WI38 (cell line): ENCODE measurements around the gene CHAC1.

Experiments used
- H3K4me3 ChIP-seq: 2 replicates; pipeline ENCODE4 v1.5.1; 2011; ENCODE audit warnings: low read depth, mild to moderate bottlenecking, control low read depth, low read length
- TF ChIP-seq, protein P1 (sequence below): IDR thresholded peaks from 2 replicates; pipeline ENCODE4 v1.5.1; 2012; ENCODE audit warnings: low read depth, mild to moderate bottlenecking, control low read depth, low read length

Gene CHAC1

DNA sequence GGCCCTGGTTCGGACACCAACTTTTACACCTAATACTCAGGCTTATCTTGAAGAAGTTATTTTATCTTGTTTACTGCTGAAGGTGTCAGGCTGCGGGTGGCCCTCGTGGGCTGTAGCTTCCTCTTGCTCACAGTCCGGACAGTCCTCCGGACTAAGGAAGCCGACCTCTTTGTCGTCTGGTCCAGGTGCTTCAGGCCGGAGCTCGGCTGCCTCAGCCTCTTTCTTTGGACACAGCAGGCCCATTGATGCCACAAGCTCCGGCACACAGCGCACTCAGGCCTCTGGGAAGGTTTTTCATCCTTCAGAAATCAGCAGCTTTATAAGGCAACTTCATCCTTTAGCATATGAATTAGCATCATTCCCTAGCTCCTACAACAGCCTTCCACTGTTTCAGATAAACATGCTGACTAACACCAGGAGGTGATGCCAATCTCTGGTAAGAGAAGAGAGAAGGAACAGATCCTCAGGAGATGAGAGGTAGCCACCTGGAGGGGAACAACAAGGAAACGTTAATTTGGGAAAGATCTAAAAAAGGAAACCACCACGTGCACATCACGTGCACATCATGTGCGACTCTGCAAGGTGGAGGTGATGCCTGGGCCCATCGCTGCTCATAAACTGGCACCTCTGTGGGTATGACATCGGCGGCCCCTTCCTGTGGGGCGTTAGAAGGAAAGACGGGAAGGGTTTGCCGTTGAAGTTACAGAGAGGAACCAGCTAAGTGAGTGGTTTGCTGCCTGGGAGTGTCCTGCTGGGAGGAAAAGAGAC is 4.4 kb upstream of the CHAC1 start:
- TF ChIP-seq, protein P1, sequence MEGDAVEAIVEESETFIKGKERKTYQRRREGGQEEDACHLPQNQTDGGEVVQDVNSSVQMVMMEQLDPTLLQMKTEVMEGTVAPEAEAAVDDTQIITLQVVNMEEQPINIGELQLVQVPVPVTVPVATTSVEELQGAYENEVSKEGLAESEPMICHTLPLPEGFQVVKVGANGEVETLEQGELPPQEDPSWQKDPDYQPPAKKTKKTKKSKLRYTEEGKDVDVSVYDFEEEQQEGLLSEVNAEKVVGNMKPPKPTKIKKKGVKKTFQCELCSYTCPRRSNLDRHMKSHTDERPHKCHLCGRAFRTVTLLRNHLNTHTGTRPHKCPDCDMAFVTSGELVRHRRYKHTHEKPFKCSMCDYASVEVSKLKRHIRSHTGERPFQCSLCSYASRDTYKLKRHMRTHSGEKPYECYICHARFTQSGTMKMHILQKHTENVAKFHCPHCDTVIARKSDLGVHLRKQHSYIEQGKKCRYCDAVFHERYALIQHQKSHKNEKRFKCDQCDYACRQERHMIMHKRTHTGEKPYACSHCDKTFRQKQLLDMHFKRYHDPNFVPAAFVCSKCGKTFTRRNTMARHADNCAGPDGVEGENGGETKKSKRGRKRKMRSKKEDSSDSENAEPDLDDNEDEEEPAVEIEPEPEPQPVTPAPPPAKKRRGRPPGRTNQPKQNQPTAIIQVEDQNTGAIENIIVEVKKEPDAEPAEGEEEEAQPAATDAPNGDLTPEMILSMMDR, result no peak
- H3K4me3 ChIP-seq, result no peak overlapping the region

- TF ChIP-seq, protein P1, result no peak
- H3K4me3 ChIP-seq, result no peak overlapping the region
Observed at GRCh38 chr15:40949756-40950207, 3.5 kb upstream of the CHAC1 start.

GRCh38 chr15:40951764-40952163 is 1.5 kb upstream of the CHAC1 start:
- no peak overlapping the region for H3K4me3 ChIP-seq
- TF ChIP-seq, protein P1, result no peak

DNA sequence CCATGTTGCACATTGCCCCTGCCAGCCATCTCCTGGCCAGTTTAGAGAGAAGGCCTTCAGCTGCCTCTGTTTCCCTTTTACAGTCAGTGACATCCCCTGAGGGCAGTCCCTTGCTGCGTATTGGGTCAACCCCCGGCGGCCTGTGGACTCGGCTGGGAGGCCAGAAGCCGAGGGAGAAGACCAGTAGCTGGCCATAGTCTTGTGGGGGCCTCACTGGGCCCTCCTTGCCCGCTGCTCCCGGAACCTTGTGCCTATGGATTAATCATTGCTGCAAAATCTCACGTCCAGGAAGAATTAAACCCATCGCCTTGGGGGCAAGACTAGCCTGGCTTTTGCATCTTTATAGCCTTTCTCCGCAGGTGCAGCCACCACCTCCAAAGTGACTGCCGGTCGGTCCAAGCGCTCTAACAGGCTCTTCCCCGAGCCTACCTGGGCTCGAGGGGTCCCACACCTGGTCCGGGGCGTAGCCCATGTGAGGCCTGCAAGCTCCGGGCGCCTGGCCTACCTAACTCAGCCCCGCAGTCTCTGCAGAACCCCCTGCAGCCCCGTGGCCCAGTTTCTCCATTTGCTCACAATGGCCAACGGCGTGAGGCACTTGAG is 870 bp upstream of the CHAC1 start:
- TF ChIP-seq, protein P1, result no peak
- peak overlapping the region; percentile 91 for H3K4me3 ChIP-seq

- H3K4me3 ChIP-seq, result peak overlapping the region; percentile 91
- TF ChIP-seq, protein P1, result no peak
Observed at GRCh38 chr15:40953713-40954074, 423 bp downstream of the CHAC1 start.

- H3K4me3 ChIP-seq, result peak overlapping the region; percentile 91
Observed at GRCh38 chr15:40954158-40954848, 1.0 kb downstream of the CHAC1 start.

GRCh38 chr15:40955141-40955903 is 2.1 kb downstream of the CHAC1 start:
- TF ChIP-seq, protein P1, result no peak
- H3K4me3 ChIP-seq, result peak overlapping the region; percentile 91
